ENCODE results near the gene ZNF837. TPM values are rescaled to one million over a fixed set of nuclear protein-coding genes. Genes with fewer than 3 reads are reported as not detected.

The ZNF837 gene
- total RNA-seq, 1 donor from 2014 or later, result 1.5 TPM

GRCh38 chr19:58401840-58402421 lies 21.1 kb upstream of the ZNF837 start:
- DNase-seq (ENCODE audit: low spot score), result no peak
- Mint-ChIP-seq H3K4me1 (ENCODE audit: low read depth) (peaks cover 16% of the 10 kb centered on the region), H3K36me3 (ENCODE audit: low read depth) (no peaks in the 10 kb centered on the region), H3K27ac (no peak overlapping the region), H3K27me3 (ENCODE audit: low read depth) (peaks cover 5% of the 10 kb centered on the region), H3K9me3 (no peaks in the 10 kb centered on the region), H3K4me3 (ENCODE audit: low read depth) (peak overlapping the region; percentile 80)
- intact Hi-C loops (cut with micrococcal nuclease), result loop anchor here (1.0 to 5.0 kb wide), 5 partner anchors 21 to 112 kb away; partner anchors contain the start of genes ZNF132, ZNF497, ZNF837 and ZSCAN22

GRCh38 chr19:58400916-58401839 lies 20.3 kb upstream of the ZNF837 start:
- peak; percentile 99 for DNase-seq (ENCODE audit: low spot score)
- Mint-ChIP-seq H3K27me3 (ENCODE audit: low read depth) (peaks cover 5% of the 10 kb centered on the region), H3K36me3 (ENCODE audit: low read depth) (peaks cover under 1% of the 10 kb centered on the region), H3K4me3 (ENCODE audit: low read depth) (peak overlapping the region; percentile 80), H3K4me1 (ENCODE audit: low read depth) (peaks cover 12% of the 10 kb centered on the region), H3K27ac (peak overlapping the region; percentile 58), H3K9me3 (no peaks in the 10 kb centered on the region)
- intact Hi-C loops (cut with micrococcal nuclease), result loop anchor here (1.0 to 5.0 kb wide), 5 partner anchors 20 to 113 kb away; partner anchors contain the start of genes ZNF132, ZNF497, ZNF837 and ZSCAN22

- intact Hi-C loops (cut with micrococcal nuclease), result loop anchor here (5.0 kb wide), 1 partner anchor 73 kb away; the partner anchor contains the start of gene ZSCAN22
- Mint-ChIP-seq H3K9me3 (no peaks in the 10 kb centered on the region), H3K36me3 (ENCODE audit: low read depth) (peaks cover 8% of the 10 kb centered on the region), H3K4me3 (ENCODE audit: low read depth) (peak overlapping the region; percentile 80), H3K27ac (no peak overlapping the region), H3K27me3 (ENCODE audit: low read depth) (peaks cover 5% of the 10 kb centered on the region), H3K4me1 (ENCODE audit: low read depth) (peaks cover 14% of the 10 kb centered on the region)
- DNase-seq (ENCODE audit: low spot score), result no peak
Observed at GRCh38 chr19:58400316-58400915, 19.6 kb upstream of the ZNF837 start.

DNA sequence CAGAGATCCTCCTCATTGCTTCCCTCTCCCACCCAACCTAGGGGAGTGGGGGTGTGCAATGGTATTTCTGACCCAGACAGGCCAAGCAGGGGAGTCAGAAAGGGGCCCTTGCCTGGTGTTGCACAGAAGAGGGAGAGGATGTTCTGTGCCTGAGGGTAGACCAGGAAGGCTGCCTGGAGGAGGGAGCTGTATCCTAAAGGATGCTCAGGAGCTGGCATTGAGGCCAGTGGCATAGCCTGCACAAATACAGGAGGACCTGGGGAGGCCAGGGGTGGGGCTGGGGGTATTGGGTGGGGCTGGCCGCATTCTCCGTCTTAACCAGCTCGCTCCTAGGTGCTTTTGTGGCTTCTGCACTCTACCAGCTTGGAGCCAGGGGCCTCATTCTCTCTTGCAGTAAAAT lies 19.1 kb upstream of the ZNF837 start:
- DNase-seq (ENCODE audit: low spot score), result no peak
- H3K9me3 Mint-ChIP-seq, result no peaks in the 10 kb centered on the region
- no peak overlapping the region for H3K27ac Mint-ChIP-seq
- peaks cover 14% of the 10 kb centered on the region for H3K4me1 Mint-ChIP-seq (ENCODE audit: low read depth)
- peaks cover 5% of the 10 kb centered on the region for H3K27me3 Mint-ChIP-seq (ENCODE audit: low read depth)
- intact Hi-C loops (cut with micrococcal nuclease), result loop anchor here (5.0 kb wide), 1 partner anchor 73 kb away; the partner anchor contains the start of gene ZSCAN22
- peaks cover 13% of the 10 kb centered on the region for H3K36me3 Mint-ChIP-seq (ENCODE audit: low read depth)
- no peak overlapping the region for H3K4me3 Mint-ChIP-seq (ENCODE audit: low read depth)

DNA sequence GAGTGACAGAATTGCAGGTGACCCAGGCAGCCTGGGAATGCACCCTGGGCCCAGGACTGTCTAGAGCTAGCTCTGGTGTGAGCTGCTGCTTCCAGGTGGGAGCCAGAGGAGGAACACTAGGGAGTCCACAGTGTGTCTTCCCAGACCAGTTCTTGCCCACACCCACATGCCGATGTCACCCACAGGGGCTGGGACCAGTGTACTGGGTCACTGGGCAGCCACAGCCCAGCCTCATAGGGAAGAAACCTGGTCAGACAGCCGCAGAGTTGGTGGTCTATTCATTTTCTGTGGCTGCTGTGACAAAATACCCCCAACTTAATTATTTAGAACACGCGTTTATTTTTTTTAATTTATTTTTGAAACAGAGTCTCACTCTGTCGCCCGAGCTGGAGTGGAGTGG lies 17.7 kb upstream of the ZNF837 start:
- Mint-ChIP-seq H3K9me3 (no peaks in the 10 kb centered on the region), H3K27ac (no peak overlapping the region), H3K4me1 (ENCODE audit: low read depth) (peaks cover 8% of the 10 kb centered on the region), H3K4me3 (ENCODE audit: low read depth) (no peak overlapping the region), H3K27me3 (ENCODE audit: low read depth) (peaks cover 5% of the 10 kb centered on the region), H3K36me3 (ENCODE audit: low read depth) (peaks cover 26% of the 10 kb centered on the region)
- DNase-seq (ENCODE audit: low spot score), result no peak
- intact Hi-C loops (cut with micrococcal nuclease), result no loop called here

GRCh38 chr19:58398087-58398486 lies 17.3 kb upstream of the ZNF837 start:
- DNase-seq (ENCODE audit: low spot score), result no peak
- intact Hi-C loops (cut with micrococcal nuclease), result no loop called here
- Mint-ChIP-seq H3K27me3 (ENCODE audit: low read depth) (peaks cover 5% of the 10 kb centered on the region), H3K4me3 (ENCODE audit: low read depth) (no peak overlapping the region), H3K4me1 (ENCODE audit: low read depth) (peaks cover 6% of the 10 kb centered on the region), H3K36me3 (ENCODE audit: low read depth) (peaks cover 31% of the 10 kb centered on the region), H3K9me3 (no peaks in the 10 kb centered on the region), H3K27ac (no peak overlapping the region)

GRCh38 chr19:58397533-58398037 lies 16.8 kb upstream of the ZNF837 start:
- H3K36me3 Mint-ChIP-seq (ENCODE audit: low read depth), result peaks cover 36% of the 10 kb centered on the region
- peaks cover 5% of the 10 kb centered on the region for H3K4me1 Mint-ChIP-seq (ENCODE audit: low read depth)
- DNase-seq (ENCODE audit: low spot score), result no peak
- H3K27me3 Mint-ChIP-seq (ENCODE audit: low read depth), result peaks cover 5% of the 10 kb centered on the region
- no peak overlapping the region for H3K27ac Mint-ChIP-seq
- intact Hi-C loops (cut with micrococcal nuclease), result no loop called here
- H3K4me3 Mint-ChIP-seq (ENCODE audit: low read depth), result no peak overlapping the region
- H3K9me3 Mint-ChIP-seq, result no peaks in the 10 kb centered on the region

DNA sequence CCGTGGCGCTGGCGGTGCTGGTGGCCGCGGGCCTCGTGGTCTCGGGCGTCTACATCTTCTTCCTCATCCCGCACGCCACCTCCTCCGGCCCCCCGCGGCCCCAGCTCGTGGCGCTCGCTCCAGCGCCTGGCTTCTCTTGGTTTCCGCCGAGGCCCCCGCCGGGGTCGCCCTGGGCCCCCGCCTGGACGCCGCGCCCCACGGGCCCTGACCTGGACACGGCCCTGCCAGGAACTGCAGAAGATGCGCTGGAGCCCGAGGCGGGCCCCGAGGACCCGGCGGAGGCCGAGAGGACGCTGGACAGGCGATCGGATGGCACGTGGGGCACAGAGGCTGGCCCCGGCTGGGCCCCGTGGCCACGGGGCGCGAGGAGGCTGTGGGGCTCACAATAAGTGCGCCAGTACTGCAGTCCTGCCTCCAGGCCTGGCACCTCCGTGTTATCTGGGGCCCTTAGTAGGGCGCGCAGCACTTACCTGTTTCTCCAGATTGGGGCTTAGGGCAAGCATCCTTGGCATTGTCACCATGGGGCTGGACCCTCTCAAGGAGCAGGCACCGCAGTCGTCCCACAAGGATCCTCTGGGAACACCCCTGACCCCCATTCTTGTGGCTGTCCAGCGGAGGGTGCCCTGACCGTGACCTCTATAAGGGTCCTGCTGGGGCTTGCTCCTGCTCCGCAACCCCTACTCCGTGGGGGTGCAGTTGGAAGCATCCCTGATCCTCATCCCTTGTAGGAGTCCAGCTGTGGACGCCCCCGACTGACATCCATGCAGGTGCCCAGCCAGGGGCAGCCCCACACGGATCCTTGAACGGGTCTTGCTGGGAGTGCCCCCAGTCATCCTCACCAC lies 16.1 kb upstream of the ZNF837 start:
- Mint-ChIP-seq H3K4me3 (ENCODE audit: low read depth) (no peak overlapping the region), H3K4me1 (ENCODE audit: low read depth) (peaks cover 5% of the 10 kb centered on the region), H3K27me3 (ENCODE audit: low read depth) (peaks cover 5% of the 10 kb centered on the region), H3K9me3 (no peaks in the 10 kb centered on the region), H3K27ac (no peak overlapping the region), H3K36me3 (ENCODE audit: low read depth) (peaks cover 38% of the 10 kb centered on the region)
- intact Hi-C loops (cut with micrococcal nuclease), result no loop called here
- no peak for DNase-seq (ENCODE audit: low spot score)

DNA sequence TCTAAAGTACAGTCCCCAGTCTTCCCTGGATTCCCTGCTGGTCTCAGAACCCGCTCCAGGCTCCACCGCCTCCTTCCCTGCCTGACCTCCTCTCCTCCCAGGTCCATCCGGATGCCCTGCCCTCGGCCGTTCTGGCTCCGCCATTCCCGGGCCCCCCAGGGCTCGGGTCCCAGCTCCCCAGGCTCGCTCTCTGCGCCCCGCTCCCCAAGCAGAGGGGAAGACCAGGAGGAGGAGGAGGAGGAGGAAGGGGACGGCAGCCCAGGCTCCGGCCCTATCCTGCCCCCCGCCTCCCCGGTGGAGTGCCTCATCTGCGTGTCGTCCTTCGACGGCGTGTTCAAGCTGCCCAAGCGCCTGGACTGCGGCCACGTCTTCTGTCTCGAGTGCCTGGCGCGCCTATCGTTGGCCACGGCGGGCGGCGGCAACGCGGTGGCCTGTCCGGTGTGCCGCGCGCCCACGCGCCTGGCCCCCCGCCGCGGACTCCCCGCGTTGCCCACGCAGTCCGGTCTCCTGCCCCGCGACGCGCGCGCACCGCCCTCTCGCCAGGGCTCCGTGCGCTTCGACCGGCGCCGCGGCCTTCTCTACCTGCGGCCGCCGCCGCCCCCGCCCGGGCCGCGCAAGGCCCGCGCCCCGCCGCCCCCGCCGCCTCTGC lies 15.3 kb upstream of the ZNF837 start:
- Mint-ChIP-seq H3K4me1 (ENCODE audit: low read depth) (peaks cover 5% of the 10 kb centered on the region), H3K4me3 (ENCODE audit: low read depth) (no peak overlapping the region), H3K36me3 (ENCODE audit: low read depth) (peaks cover 44% of the 10 kb centered on the region), H3K27ac (no peak overlapping the region), H3K27me3 (ENCODE audit: low read depth) (peaks cover 5% of the 10 kb centered on the region), H3K9me3 (no peaks in the 10 kb centered on the region)
- intact Hi-C loops (cut with micrococcal nuclease), result no loop called here
- no peak for DNase-seq (ENCODE audit: low spot score)

- no peak for DNase-seq (ENCODE audit: low spot score)
Observed at GRCh38 chr19:58395220-58395978, 14.6 kb upstream of the ZNF837 start, which contains the start of gene RNF225. RNF225 (plus strand) TSS chr19:58395656; CDS start chr19:58396090, 434 bp downstream.

GRCh38 chr19:58394821-58395219 lies 14.0 kb upstream of the ZNF837 start:
- Mint-ChIP-seq H3K4me3 (ENCODE audit: low read depth) (no peak overlapping the region), H3K27ac (no peak overlapping the region), H3K36me3 (ENCODE audit: low read depth) (peaks cover 55% of the 10 kb centered on the region), H3K4me1 (ENCODE audit: low read depth) (peaks cover 2% of the 10 kb centered on the region), H3K9me3 (no peaks in the 10 kb centered on the region), H3K27me3 (ENCODE audit: low read depth) (peaks cover 5% of the 10 kb centered on the region)
- intact Hi-C loops (cut with micrococcal nuclease), result no loop called here
- DNase-seq (ENCODE audit: low spot score), result no peak

More at GRCh38 chr19:58395220-58395978, 14.6 kb upstream of the ZNF837 start, which contains the start of gene RNF225:
- no peak within 1 kb of the TSS for H3K4me3 Mint-ChIP-seq (ENCODE audit: low read depth)
- H3K36me3 Mint-ChIP-seq (ENCODE audit: low read depth), result peaks cover 51% of the 10 kb centered on the region
- H3K27ac Mint-ChIP-seq, result no peak within 1 kb of the TSS
- intact Hi-C loops (cut with micrococcal nuclease), result no loop called here
- peaks cover 2% of the 10 kb centered on the region for H3K4me1 Mint-ChIP-seq (ENCODE audit: low read depth)
- no peaks in the 10 kb centered on the region for H3K9me3 Mint-ChIP-seq
- H3K27me3 Mint-ChIP-seq (ENCODE audit: low read depth), result peaks cover 5% of the 10 kb centered on the region
